Measurements from ENCODE around the gene JADE3. TPM values are rescaled to one million over a fixed set of nuclear protein-coding genes. Genes with fewer than 3 reads are reported as not detected.

The JADE3 gene
- total RNA-seq, 1 experiment from 2014 or later: 7.8 TPM

- Mint-ChIP-seq H3K9me3 (ENCODE audit: unreplicated experiment) (no peaks in the 10 kb centered on the region), H3K27me3 (ENCODE audit: insufficient read depth, unreplicated experiment) (peaks cover 45% of the 10 kb centered on the region), H3K36me3 (ENCODE audit: insufficient read depth, unreplicated experiment) (peaks cover 11% of the 10 kb centered on the region), H3K27ac (ENCODE audit: low read depth, unreplicated experiment) (no peak overlapping the region), H3K4me3 (ENCODE audit: unreplicated experiment) (no peak overlapping the region), H3K4me1 (ENCODE audit: insufficient read depth, unreplicated experiment) (peaks cover 5% of the 10 kb centered on the region)
- BruUV-seq (replicated peaks): no TSS peak
- intact Hi-C loops (cut with micrococcal nuclease): no loop called here
- no peak for DNase-seq (ENCODE audit: unreplicated experiment)
- CTCF ChIA-PET: no interaction called here
- POLR2A ChIA-PET: no interaction called here
- TF ChIP-seq CTCF (IDR thresholded peaks at IDR 0.05; ENCODE audit: unreplicated experiment): no peak
These were observed 45.5 kb upstream of the JADE3 start for GRCh38 chrX:46866726-46867125.

GRCh38 chrX:46873746-46874145, 38.5 kb upstream of the JADE3 start:
- Mint-ChIP-seq H3K4me1 (ENCODE audit: insufficient read depth, unreplicated experiment) (peaks cover 6% of the 10 kb centered on the region), H3K27ac (ENCODE audit: low read depth, unreplicated experiment) (no peak overlapping the region), H3K27me3 (ENCODE audit: insufficient read depth, unreplicated experiment) (peaks cover 54% of the 10 kb centered on the region), H3K4me3 (ENCODE audit: unreplicated experiment) (no peak overlapping the region), H3K36me3 (ENCODE audit: insufficient read depth, unreplicated experiment) (peaks cover 7% of the 10 kb centered on the region), H3K9me3 (ENCODE audit: unreplicated experiment) (no peaks in the 10 kb centered on the region)
- intact Hi-C loops (cut with micrococcal nuclease): no loop called here
- ChIA-PET POLR2A (no interaction called here), CTCF (interaction anchor here (0.5 kb wide), 1 partner anchor 75 kb away, joined by 3 read pairs; no protein-coding TSS in a partner anchor)
- BruUV-seq (replicated peaks): no TSS peak
- no peak for TF ChIP-seq CTCF (IDR thresholded peaks at IDR 0.05; ENCODE audit: unreplicated experiment)
- DNase-seq (ENCODE audit: unreplicated experiment): peak; percentile 3

GRCh38 chrX:46876901-46877300, 35.3 kb upstream of the JADE3 start:
- no peak for TF ChIP-seq CTCF (IDR thresholded peaks at IDR 0.05; ENCODE audit: unreplicated experiment)
- no TSS peak for BruUV-seq (replicated peaks)
- ChIA-PET CTCF (no interaction called here), POLR2A (interaction anchor here (0.6 kb wide), 1 partner anchor 90 kb away, joined by 3 read pairs; no protein-coding TSS in a partner anchor)
- H3K4me3 Mint-ChIP-seq (ENCODE audit: unreplicated experiment): no peak overlapping the region
- H3K27me3 Mint-ChIP-seq (ENCODE audit: insufficient read depth, unreplicated experiment): peaks cover 50% of the 10 kb centered on the region
- no peak overlapping the region for H3K27ac Mint-ChIP-seq (ENCODE audit: low read depth, unreplicated experiment)
- DNase-seq (ENCODE audit: unreplicated experiment): no peak
- peaks cover 6% of the 10 kb centered on the region for H3K4me1 Mint-ChIP-seq (ENCODE audit: insufficient read depth, unreplicated experiment)
- intact Hi-C loops (cut with micrococcal nuclease): no loop called here
- H3K36me3 Mint-ChIP-seq (ENCODE audit: insufficient read depth, unreplicated experiment): peaks cover 7% of the 10 kb centered on the region
- H3K9me3 Mint-ChIP-seq (ENCODE audit: unreplicated experiment): no peaks in the 10 kb centered on the region

GRCh38 chrX:46882266-46882665, 30.0 kb upstream of the JADE3 start:
- Mint-ChIP-seq H3K27ac (ENCODE audit: low read depth, unreplicated experiment) (no peak overlapping the region), H3K9me3 (ENCODE audit: unreplicated experiment) (no peaks in the 10 kb centered on the region), H3K4me1 (ENCODE audit: insufficient read depth, unreplicated experiment) (no peaks in the 10 kb centered on the region), H3K4me3 (ENCODE audit: unreplicated experiment) (no peak overlapping the region), H3K27me3 (ENCODE audit: insufficient read depth, unreplicated experiment) (peaks cover 37% of the 10 kb centered on the region), H3K36me3 (ENCODE audit: insufficient read depth, unreplicated experiment) (peaks cover 6% of the 10 kb centered on the region)
- no peak for TF ChIP-seq CTCF (IDR thresholded peaks at IDR 0.05; ENCODE audit: unreplicated experiment)
- no peak for DNase-seq (ENCODE audit: unreplicated experiment)
- BruUV-seq (replicated peaks): no TSS peak
- intact Hi-C loops (cut with micrococcal nuclease): no loop called here
- CTCF ChIA-PET: interaction anchor here (0.5 to 2.1 kb wide), 3 partner anchors 21 to 286 kb away, joined by 3 to 9 read pairs (median 3); no protein-coding TSS in a partner anchor
- POLR2A ChIA-PET: interaction anchor here (0.7 to 1.6 kb wide), 2 partner anchors 14 to 280 kb away, joined by 3 read pairs; no protein-coding TSS in a partner anchor

Measured in MCF 10A (cell line).